ENCODE data around the gene OR52E4. TPM values are rescaled to one million over a fixed set of nuclear protein-coding genes. Genes with fewer than 3 reads are reported as not detected.

Gene OR52E4
- total RNA-seq, 1 donor from 2014 or later, result not detected

- TF ChIP-seq CTCF (IDR thresholded peaks at IDR 0.05; ENCODE audit: insufficient read depth, low read length, poor library complexity, severe bottlenecking), result no peak
- peak; percentile 14 for DNase-seq (ENCODE audit: low read depth)
Observed at GRCh38 chr11:5922749-5923426, 42.5 kb downstream of the OR52E4 start.

DNA sequence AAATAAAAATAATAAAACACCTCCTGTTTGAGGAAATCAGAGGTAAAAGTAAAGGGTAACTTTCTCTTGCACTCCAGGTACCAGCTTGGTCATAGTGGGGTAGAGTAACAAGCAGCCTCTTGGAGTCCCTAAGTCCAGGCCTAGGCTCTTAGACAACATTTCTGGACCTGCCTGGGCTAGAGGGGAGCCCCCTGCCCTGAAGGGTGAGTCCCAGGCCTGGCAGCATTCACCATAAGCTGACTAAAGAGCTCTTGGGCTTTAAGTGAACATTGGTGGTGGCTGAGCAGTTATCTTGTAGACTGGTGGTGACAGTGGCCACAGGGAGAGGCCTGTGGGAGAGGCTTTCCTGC, 43.0 kb downstream of the OR52E4 start:
- Histone ChIP-seq H3K36me3 (ENCODE audit: control insufficient read depth, insufficient read depth, low read length) (no peaks in the 10 kb centered on the region), H3K27me3 (ENCODE audit: control insufficient read depth, insufficient read depth, low read length) (no peaks in the 10 kb centered on the region), H3K4me3 (ENCODE audit: low read depth, low read length) (no peak overlapping the region)
- no peak for DNase-seq (ENCODE audit: low read depth)
- no peak for TF ChIP-seq CTCF (IDR thresholded peaks at IDR 0.05; ENCODE audit: insufficient read depth, low read length, poor library complexity, severe bottlenecking)

More at GRCh38 chr11:5922749-5923426, 42.5 kb downstream of the OR52E4 start:
- Histone ChIP-seq H3K4me3 (ENCODE audit: low read depth, low read length) (no peak overlapping the region), H3K27me3 (ENCODE audit: control insufficient read depth, insufficient read depth, low read length) (no peaks in the 10 kb centered on the region), H3K36me3 (ENCODE audit: control insufficient read depth, insufficient read depth, low read length) (no peaks in the 10 kb centered on the region)

DNA sequence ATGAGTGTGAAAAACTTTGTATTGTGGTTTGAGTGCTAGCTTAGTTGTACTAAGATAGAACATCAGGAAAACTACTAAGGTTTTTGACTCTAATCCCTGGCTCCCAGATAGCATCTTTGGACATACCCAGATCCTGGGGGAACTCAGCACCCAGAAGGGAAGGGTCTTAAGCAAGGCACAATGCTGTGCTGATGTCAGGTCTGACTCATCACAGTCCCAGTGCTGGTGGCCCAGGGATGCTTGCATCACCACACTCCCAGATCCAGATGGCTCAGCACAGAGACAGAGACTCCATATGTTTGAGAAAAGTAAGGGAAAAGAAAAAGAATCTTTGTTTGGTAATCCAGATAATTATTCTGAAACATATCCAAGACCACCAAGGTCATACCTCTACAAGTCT, 43.4 kb downstream of the OR52E4 start:
- Histone ChIP-seq H3K27me3 (ENCODE audit: control insufficient read depth, insufficient read depth, low read length) (no peaks in the 10 kb centered on the region), H3K4me3 (ENCODE audit: low read depth, low read length) (no peak overlapping the region), H3K36me3 (ENCODE audit: control insufficient read depth, insufficient read depth, low read length) (no peaks in the 10 kb centered on the region)
- no peak for DNase-seq (ENCODE audit: low read depth)
- no peak for TF ChIP-seq CTCF (IDR thresholded peaks at IDR 0.05; ENCODE audit: insufficient read depth, low read length, poor library complexity, severe bottlenecking)

- TF ChIP-seq CTCF (IDR thresholded peaks at IDR 0.05; ENCODE audit: insufficient read depth, low read length, poor library complexity, severe bottlenecking), result no peak
- Histone ChIP-seq H3K27me3 (ENCODE audit: control insufficient read depth, insufficient read depth, low read length) (no peaks in the 10 kb centered on the region), H3K4me3 (ENCODE audit: low read depth, low read length) (no peak overlapping the region), H3K36me3 (ENCODE audit: control insufficient read depth, insufficient read depth, low read length) (no peaks in the 10 kb centered on the region)
- DNase-seq (ENCODE audit: low read depth), result no peak
Observed at GRCh38 chr11:5928271-5928670, 47.8 kb downstream of the OR52E4 start.

GRCh38 chr11:5928811-5929210, 48.4 kb downstream of the OR52E4 start:
- Histone ChIP-seq H3K36me3 (ENCODE audit: control insufficient read depth, insufficient read depth, low read length) (no peaks in the 10 kb centered on the region), H3K27me3 (ENCODE audit: control insufficient read depth, insufficient read depth, low read length) (no peaks in the 10 kb centered on the region), H3K4me3 (ENCODE audit: low read depth, low read length) (no peak overlapping the region)
- TF ChIP-seq CTCF (IDR thresholded peaks at IDR 0.05; ENCODE audit: insufficient read depth, low read length, poor library complexity, severe bottlenecking), result no peak
- no peak for DNase-seq (ENCODE audit: low read depth)
